ENCODE data around the gene ALPG. TPM values are rescaled to one million over a fixed set of nuclear protein-coding genes. Genes with fewer than 3 reads are reported as not detected.

The ALPG gene
- total RNA-seq, 4 donors from 2014 or later: not detected

DNA sequence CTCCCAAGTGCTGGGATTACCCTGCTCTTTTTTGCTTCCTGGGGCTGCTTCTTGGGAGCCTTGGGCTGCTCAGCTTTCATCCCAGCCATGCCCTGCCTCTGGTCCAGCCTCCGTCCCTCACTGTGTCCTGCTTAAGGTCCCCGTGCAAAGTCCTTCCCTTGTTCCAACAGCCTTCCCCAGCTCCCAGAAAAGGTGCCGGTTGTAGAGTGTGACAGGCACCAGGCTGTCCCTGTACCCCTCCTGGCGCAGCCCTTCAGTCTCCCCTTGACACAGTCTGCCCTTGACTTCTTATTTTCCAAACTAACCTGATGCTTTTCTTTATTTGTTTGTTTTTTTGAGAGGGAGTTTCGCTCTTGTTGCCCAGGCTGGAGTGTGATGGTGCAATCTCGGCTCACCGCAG lies 29.2 kb downstream of the ALPG start:
- no peak overlapping the region for H3K27ac ChIP-seq
- in situ Hi-C loops (cut with MboI; ENCODE audit: low sequenced_read_pairs in 4 of 4): loop anchor here (10.0 to 25.0 kb wide), 2 partner anchors 524 to 531 kb away; no protein-coding TSS in a partner anchor

DNA sequence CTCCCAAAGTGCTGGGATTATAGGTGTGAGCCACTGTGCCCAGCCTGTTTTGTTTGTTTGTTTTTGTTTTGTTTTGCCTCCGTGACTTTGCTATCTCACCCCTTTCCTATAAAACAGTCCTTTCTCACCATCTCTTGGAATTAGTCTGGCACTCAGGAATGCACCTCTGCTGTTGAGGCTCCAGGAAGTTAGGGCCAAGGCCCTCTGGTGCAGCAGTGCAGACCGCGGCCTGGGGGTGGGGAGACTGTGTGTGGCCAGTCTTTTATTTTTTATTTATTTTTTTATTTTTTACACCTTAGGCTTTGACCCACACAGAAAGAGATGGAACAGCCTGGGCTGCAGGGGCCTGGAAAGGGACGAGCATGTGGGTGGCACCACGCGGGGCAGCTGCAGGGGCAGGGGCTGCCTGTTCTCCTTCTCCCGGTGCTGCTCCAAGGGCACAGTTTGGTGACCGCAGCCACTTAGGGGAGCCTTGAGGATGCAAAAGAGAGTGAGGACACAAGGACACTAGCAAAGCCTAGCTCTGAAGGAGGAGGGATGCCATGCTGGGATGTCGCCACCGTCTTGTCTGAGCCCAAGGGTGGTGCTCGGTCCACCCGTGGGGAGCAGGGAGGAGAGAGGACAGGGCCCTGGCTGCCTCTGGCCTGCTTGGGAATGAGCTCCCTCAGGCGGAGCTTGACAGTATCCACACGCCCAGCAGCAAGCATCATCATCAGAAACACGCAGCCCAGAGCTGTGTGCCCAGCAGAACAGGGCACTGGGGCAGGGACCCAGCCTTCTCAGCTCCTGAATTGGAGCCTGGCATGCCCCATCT lies 29.9 kb downstream of the ALPG start:
- no peak for ATAC-seq
- intact Hi-C loops (cut with DNase I; ENCODE audit: low total_unique reads): no loop called here
- Histone ChIP-seq H3K9me3 (no peaks in the 10 kb centered on the region), H3K4me1 (peaks cover 0 to 2% of the 10 kb centered on the region in 2 donors), H3K27me3 (no peaks in the 10 kb centered on the region), H3K27ac (no peak overlapping the region), H3K36me3 (no peaks in the 10 kb centered on the region), H3K4me3 (no peak overlapping the region)
- TF ChIP-seq, protein P1, sequence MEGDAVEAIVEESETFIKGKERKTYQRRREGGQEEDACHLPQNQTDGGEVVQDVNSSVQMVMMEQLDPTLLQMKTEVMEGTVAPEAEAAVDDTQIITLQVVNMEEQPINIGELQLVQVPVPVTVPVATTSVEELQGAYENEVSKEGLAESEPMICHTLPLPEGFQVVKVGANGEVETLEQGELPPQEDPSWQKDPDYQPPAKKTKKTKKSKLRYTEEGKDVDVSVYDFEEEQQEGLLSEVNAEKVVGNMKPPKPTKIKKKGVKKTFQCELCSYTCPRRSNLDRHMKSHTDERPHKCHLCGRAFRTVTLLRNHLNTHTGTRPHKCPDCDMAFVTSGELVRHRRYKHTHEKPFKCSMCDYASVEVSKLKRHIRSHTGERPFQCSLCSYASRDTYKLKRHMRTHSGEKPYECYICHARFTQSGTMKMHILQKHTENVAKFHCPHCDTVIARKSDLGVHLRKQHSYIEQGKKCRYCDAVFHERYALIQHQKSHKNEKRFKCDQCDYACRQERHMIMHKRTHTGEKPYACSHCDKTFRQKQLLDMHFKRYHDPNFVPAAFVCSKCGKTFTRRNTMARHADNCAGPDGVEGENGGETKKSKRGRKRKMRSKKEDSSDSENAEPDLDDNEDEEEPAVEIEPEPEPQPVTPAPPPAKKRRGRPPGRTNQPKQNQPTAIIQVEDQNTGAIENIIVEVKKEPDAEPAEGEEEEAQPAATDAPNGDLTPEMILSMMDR (IDR thresholded peaks at IDR 0.05 in 4 of 5, conservative IDR thresholded peaks at IDR 0.05 in 1 of 5): no peak
- no peak for TF ChIP-seq POLR2A (IDR thresholded peaks at IDR 0.05)
- DNase-seq: no peak
- in situ Hi-C loops (cut with MboI; ENCODE audit: low sequenced_read_pairs in 4 of 4): loop anchor here (10.0 to 25.0 kb wide), 2 partner anchors 524 to 532 kb away; no protein-coding TSS in a partner anchor

More for the DNA sequence above, 29.2 kb downstream of the ALPG start:
- Histone ChIP-seq H3K36me3 (no peaks in the 10 kb centered on the region), H3K9me3 (no peaks in the 10 kb centered on the region), H3K4me3 (no peak overlapping the region), H3K4me1 (peaks cover 0 to 2% of the 10 kb centered on the region in 2 donors), H3K27me3 (no peaks in the 10 kb centered on the region)
- DNase-seq (no peak), ATAC-seq (no peak)
- intact Hi-C loops (cut with DNase I; ENCODE audit: low total_unique reads): no loop called here
- TF ChIP-seq POLR2A (IDR thresholded peaks at IDR 0.05): no peak
- TF ChIP-seq, protein P1 (IDR thresholded peaks at IDR 0.05 in 4 of 5, conservative IDR thresholded peaks at IDR 0.05 in 1 of 5): no peak

DNA sequence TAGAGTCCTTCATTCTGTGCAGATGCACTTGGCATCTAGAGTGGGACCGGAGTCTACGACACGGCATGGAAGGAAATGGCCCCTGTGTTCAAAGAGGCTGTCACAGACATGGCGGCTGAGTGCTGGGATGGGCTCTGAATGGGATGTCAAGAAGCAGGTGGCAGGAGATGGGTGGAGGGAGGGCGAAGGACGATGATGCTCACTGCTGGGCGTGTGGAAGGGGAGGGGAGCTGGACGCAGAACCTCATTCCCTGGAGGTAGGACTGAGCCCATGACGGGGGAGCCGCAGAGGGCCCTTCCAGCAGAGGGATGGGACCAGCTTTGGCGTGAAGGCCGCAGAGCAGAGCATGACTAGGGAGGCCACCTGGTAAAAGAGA lies 30.5 kb downstream of the ALPG start:
- no peak overlapping the region for H3K4me3 ChIP-seq
- no peaks in the 10 kb centered on the region for H3K27me3 ChIP-seq
- DNase-seq (no peak), ATAC-seq (no peak)
- no peaks in the 10 kb centered on the region for H3K36me3 ChIP-seq
- H3K9me3 ChIP-seq: no peaks in the 10 kb centered on the region
- peaks cover 0 to 2% of the 10 kb centered on the region in 2 donors for H3K4me1 ChIP-seq
- H3K27ac ChIP-seq: no peak overlapping the region
- TF ChIP-seq, protein P1 (IDR thresholded peaks at IDR 0.05 in 4 of 5, conservative IDR thresholded peaks at IDR 0.05 in 1 of 5): no peak
- TF ChIP-seq POLR2A (IDR thresholded peaks at IDR 0.05): no peak
- intact Hi-C loops (cut with DNase I; ENCODE audit: low total_unique reads) (no loop called here), in situ Hi-C loops (cut with MboI; ENCODE audit: low sequenced_read_pairs in 4 of 4) (loop anchor here (10.0 to 25.0 kb wide), 2 partner anchors 525 to 532 kb away; no protein-coding TSS in a partner anchor)

DNA sequence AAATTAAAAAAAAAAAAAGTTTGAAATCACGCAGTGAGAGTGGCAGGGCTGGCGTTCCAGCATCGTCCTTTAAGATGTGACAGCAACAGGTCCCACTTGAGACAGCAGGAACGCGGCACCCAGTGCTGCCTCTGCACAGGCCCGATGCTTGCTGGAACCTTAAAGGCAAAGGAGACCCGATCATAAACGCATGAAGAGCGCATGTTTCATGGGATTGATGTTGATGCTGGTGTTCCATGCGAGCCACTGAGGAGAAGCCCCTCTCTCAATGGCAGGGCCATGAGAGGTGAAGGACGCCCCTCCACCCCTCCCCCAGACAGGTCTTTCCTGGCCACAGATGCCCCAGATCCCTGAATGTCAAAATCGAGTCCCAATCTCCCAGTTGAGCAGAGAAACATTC lies 31.4 kb downstream of the ALPG start:
- Histone ChIP-seq H3K27me3 (no peaks in the 10 kb centered on the region), H3K4me3 (no peak overlapping the region), H3K9me3 (no peaks in the 10 kb centered on the region), H3K4me1 (peaks cover 0 to 2% of the 10 kb centered on the region in 2 donors), H3K36me3 (no peaks in the 10 kb centered on the region), H3K27ac (no peak overlapping the region)
- no peak for TF ChIP-seq POLR2A (IDR thresholded peaks at IDR 0.05)
- TF ChIP-seq, protein P1 (IDR thresholded peaks at IDR 0.05 in 4 of 5, conservative IDR thresholded peaks at IDR 0.05 in 1 of 5): no peak
- in situ Hi-C loops (cut with MboI; ENCODE audit: low sequenced_read_pairs in 4 of 4): loop anchor here (10.0 to 25.0 kb wide), 2 partner anchors 526 to 533 kb away; no protein-coding TSS in a partner anchor
- DNase-seq: no peak
- ATAC-seq: no peak
- intact Hi-C loops (cut with DNase I; ENCODE audit: low total_unique reads): no loop called here
